ENCODE data around the gene ABI1. TPM values are rescaled to one million over a fixed set of nuclear protein-coding genes. Genes with fewer than 3 reads are reported as not detected.

ABI1 gene
- total and polyA plus RNA-seq, 2 of the 4 experiments (the other 2 are of a cell fraction), result 49.6 to 71.3 TPM

- no peak overlapping the region for H2AFZ ChIP-seq (replicated peaks; ENCODE audit: low read length, poor library complexity)
- in situ Hi-C loops (cut with MboI; ENCODE audit: low sequenced_read_pairs), result no loop called here
Observed at GRCh38 chr10:26815500-26815899, 45.3 kb downstream of the ABI1 start.

More at GRCh38 chr10:26815500-26815899, 45.3 kb downstream of the ABI1 start:
- Histone ChIP-seq H2BK5ac (ENCODE audit: low read depth, low read length, poor library complexity, severe bottlenecking) (no peak overlapping the region), H3K36me3 (ENCODE audit: control insufficient read depth, insufficient read depth, low read length) (no peaks in the 10 kb centered on the region), H3K4ac (ENCODE audit: low read depth, low read length) (no peak overlapping the region), H2AK5ac (ENCODE audit: low read depth, low read length) (no peak overlapping the region), H3K4me1 (ENCODE audit: control insufficient read depth, insufficient read depth, low read length) (peaks cover 2% of the 10 kb centered on the region), H3K27ac (ENCODE audit: insufficient read depth, low read length) (no peak overlapping the region), H3K9me3 (ENCODE audit: control insufficient read depth, insufficient read depth, low read length) (no peaks in the 10 kb centered on the region), H4K91ac (ENCODE audit: insufficient read depth, low read depth, low read length) (no peak overlapping the region), H2BK20ac (ENCODE audit: low read depth, low read length) (no peak overlapping the region), H4K8ac (ENCODE audit: low read depth in 2 of 2, low read length in 2 of 2) (no peak overlapping the region), H3K4me3 (ENCODE audit: insufficient read depth, low read depth, low read length) (no peak overlapping the region), H3K9ac (ENCODE audit: low read depth, low read length) (no peak overlapping the region), H2BK15ac (ENCODE audit: low read depth, low read length) (no peak overlapping the region), H3K14ac (replicated peaks; ENCODE audit: low read depth, low read length) (no peak overlapping the region), H3K23ac (ENCODE audit: low read depth, low read length) (no peak overlapping the region), H3K79me1 (ENCODE audit: low read depth in 1 of 2, low read length in 2 of 2) (peaks cover 29 to 51% of the 10 kb centered on the region in 2 experiments), H3K18ac (ENCODE audit: low read depth, low read length) (no peak overlapping the region), H4K5ac (ENCODE audit: low read depth, low read length) (no peak overlapping the region), H3K27me3 (ENCODE audit: control insufficient read depth, insufficient read depth, low read length) (no peaks in the 10 kb centered on the region), H2BK120ac (ENCODE audit: low read depth, low read length) (no peak overlapping the region), H2AK9ac (replicated peaks; ENCODE audit: low read depth, low read length, poor library complexity) (no peak overlapping the region), H3K4me2 (ENCODE audit: low read depth, low read length) (no peak overlapping the region), H3K9me1 (ENCODE audit: insufficient read depth, low read length) (0 out of 2 replicates have a peak, but pooled peaks cover 3% of the 10 kb centered on the region), H4K20me1 (ENCODE audit: insufficient read depth, low read length) (peaks cover 17% of the 10 kb centered on the region), H3K56ac (ENCODE audit: extremely low read depth, insufficient read depth, low read length) (no peak overlapping the region)
- ChIA-PET CTCF (interaction anchor here (1.0 kb wide), 1 partner anchor 18 kb away, joined by 3 read pairs; no protein-coding TSS in a partner anchor), POLR2A (ENCODE audit: unreplicated experiment) (no interaction called here)
- TF ChIP-seq FOS (IDR thresholded peaks at IDR 0.05; ENCODE audit: low read depth, low read length), result no peak
- ATAC-seq (ENCODE audit: low read depth) (no peak), DNase-seq (no peak)
- dilution Hi-C loops (cut with HindIII; ENCODE audit: low sequenced_read_pairs, unreplicated experiment), result no loop called here
- no TSS peak for BruUV-seq (replicated peaks)
- WGBS, 2 experiments (ENCODE audit: extremely low coverage in 2 of 2, insufficient read length in 1 of 2), result no CpG with 5 or more reads among the region's 2 CpGs
- intact Hi-C loops (cut with micrococcal nuclease), result loop anchor here (5.0 kb wide), 1 partner anchor 33 kb away; no protein-coding TSS in a partner anchor
